ACC112 (cell line): Measurements from ENCODE around the gene PCNX3.
"Not testable (repeated sequence)": the region's sequence is repeated elsewhere in the genome, so short reads cannot be mapped to it uniquely, and the experiment has no call there.

ENCODE experiments used
- H2AFZ ChIP-seq: fragments of 200-600 bp; sonication (generic); one replicate; pipeline ENCODE4 v1.6.0; 2017; ENCODE audit warnings: antibody characterized with exemption, low read length; ENCODE audit not compliant: unreplicated experiment
- H3K27ac ChIP-seq: fragments of 200-600 bp; sonication (generic); 2 replicates; pipeline ENCODE4 v1.5.1; 2014; ENCODE audit warnings: low read depth, mild to moderate bottlenecking, antibody characterized with exemption, low read length, moderate library complexity
- H3K27me3 ChIP-seq: fragments of 200-600 bp; sonication (generic); 2 replicates; pipeline ENCODE4 v1.6.1; 2014; ENCODE audit warnings: mild to moderate bottlenecking, antibody characterized with exemption, low read length, moderate library complexity, mixed read lengths; ENCODE audit not compliant: insufficient read depth
- H3K36me3 ChIP-seq: fragments of 200-600 bp; sonication (generic); 2 replicates; pipeline ENCODE4 v1.6.1; 2016; ENCODE audit warnings: mild to moderate bottlenecking, antibody characterized with exemption, low read length, moderate library complexity, mixed read lengths; ENCODE audit not compliant: insufficient read depth
- H3K4me1 ChIP-seq: fragments of 200-600 bp; sonication (generic); one replicate; pipeline ENCODE4 v1.6.1; 2016; ENCODE audit warnings: low read length, mixed read lengths; ENCODE audit not compliant: insufficient read depth, unreplicated experiment, control insufficient read depth
- H3K4me3 ChIP-seq: fragments of 200-600 bp; sonication (generic); 2 replicates; pipeline ENCODE4 v1.5.1; 2014; ENCODE audit warnings: mild to moderate bottlenecking, low read depth, low read length
- H3K79me2 ChIP-seq: fragments of 200-600 bp; sonication (generic); one replicate; pipeline ENCODE4 v1.6.0; 2016; ENCODE audit warnings: low read length; ENCODE audit not compliant: control insufficient read depth, unreplicated experiment, insufficient read depth

PCNX3 gene

DNA sequence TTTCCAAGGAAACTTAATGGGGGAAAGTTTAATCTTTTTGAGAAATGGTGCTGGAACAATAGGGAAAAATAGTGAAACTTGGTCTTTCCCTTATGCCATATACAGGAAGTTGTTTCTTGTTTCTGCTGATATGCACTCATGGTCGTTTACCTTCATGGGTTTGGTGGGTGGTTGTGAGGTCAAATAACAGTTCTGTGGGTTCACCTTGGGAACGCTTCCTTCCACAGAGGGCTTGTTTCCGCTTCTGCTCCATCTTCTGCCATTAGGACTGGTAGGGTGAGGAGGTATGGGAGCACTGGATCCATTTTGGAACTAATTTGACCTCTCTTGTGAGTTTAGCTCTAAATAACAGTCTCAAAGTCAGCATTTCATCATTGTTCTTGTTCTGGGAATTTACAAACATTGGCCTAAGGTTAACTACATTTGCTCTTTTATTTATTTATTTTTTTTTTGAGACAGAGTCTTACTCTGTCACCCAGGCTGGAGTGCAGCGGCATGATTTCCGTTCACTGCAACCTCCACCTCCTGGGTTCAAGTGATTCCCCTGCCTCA is 64.7 kb downstream of the PCNX3 start:
- H3K4me1 ChIP-seq, result no peaks in the 10 kb centered on the region
- no peak overlapping the region for H3K27ac ChIP-seq
- H2AFZ ChIP-seq, result no peak overlapping the region

DNA sequence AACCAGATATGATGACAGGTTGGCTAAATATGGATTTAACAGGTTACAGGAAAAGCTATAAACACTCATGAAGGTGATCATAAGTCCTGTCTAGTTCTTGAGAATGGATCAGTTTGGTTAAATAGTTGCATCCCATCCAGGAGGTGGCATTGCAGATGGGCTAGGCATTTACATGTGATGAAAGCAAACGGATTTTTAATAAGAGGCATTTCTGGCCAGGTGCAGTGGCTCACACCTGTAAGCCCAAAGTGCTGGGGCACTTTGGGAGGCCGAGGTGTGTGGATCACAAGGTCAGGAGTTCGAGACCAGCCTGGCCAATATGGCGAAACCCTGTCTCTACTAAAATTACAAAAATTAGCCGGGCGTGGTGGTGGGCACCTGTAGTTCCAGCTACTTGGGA is 67.9 kb downstream of the PCNX3 start:
- not testable (repeated sequence) for H3K4me3 ChIP-seq, H2AFZ ChIP-seq, H3K79me2 ChIP-seq, H3K36me3 ChIP-seq, H3K4me1 ChIP-seq, H3K27ac ChIP-seq
- H3K27me3 ChIP-seq, result peaks cover 18% of the 10 kb centered on the region

More for the DNA sequence above, 64.7 kb downstream of the PCNX3 start:
- Histone ChIP-seq H3K79me2 (no peaks in the 10 kb centered on the region), H3K36me3 (no peaks in the 10 kb centered on the region), H3K27me3 (peaks cover 15% of the 10 kb centered on the region), H3K4me3 (no peak overlapping the region)

DNA sequence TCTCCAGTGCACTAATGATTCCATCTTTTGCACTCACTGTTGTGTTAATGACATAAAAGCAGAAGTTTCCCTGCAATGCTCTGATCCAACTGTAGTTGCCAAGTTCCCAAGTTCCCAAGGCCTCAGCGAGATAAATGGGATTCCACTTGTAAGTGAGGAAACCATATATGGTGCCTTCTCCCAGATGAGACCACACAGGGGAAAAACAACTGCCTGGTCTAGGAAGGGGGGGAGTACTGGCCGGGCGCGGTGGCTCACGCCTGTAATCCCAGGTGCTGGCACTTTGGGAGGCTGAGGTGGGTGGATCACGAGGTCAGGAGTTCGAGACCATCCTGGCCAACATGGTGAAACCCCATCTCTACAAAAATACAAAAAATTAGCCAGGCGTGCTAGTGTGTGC is 70.4 kb downstream of the PCNX3 start:
- no peak overlapping the region for H3K4me3 ChIP-seq
- H3K4me1 ChIP-seq, result no peaks in the 10 kb centered on the region
- H2AFZ ChIP-seq, result no peak overlapping the region
- H3K27ac ChIP-seq, result no peak overlapping the region
- H3K79me2 ChIP-seq, result no peaks in the 10 kb centered on the region
- peaks cover 18% of the 10 kb centered on the region for H3K27me3 ChIP-seq
- no peaks in the 10 kb centered on the region for H3K36me3 ChIP-seq
